IMR-90 (cell line): ENCODE measurements around the gene EMP1. TPM values are rescaled to one million over a fixed set of nuclear protein-coding genes. Genes with fewer than 3 reads are reported as not detected.

Source experiments
- ATAC-seq: fragments of 200-7000 bp; cut with Tn5 transposase; 2 replicates; pipeline ENCODE4 v1.9.1; 2020; ENCODE audit warnings: low read depth, mild to moderate bottlenecking, moderate library complexity
- BruUV-seq: library from RNA; stranded (reverse); fragments of 400-500 nt; replicated peaks from 2 replicates; lab custom pipeline; 2021; lab: Mats Ljungman, UMichigan
- CTCF ChIA-PET: fragments of 300-600 bp; formaldehyde crosslinking; extraction: SDS; loops from one replicate; lab custom pipeline; 2021; ENCODE audit warnings: antibody characterized with exemption; lab: Yijun Ruan, JAX
- POLR2A ChIA-PET: fragments of 300-600 bp; sonication (Branson Sonifier 250); formaldehyde crosslinking; loops from one replicate; lab custom pipeline; 2022; ENCODE audit warnings: antibody characterized with exemption; ENCODE audit not compliant: unreplicated experiment; lab: Charles Lee
- DNase-seq: peaks from one replicate; pipeline ENCODE4 v3.0.0; 2013
- H2AFZ ChIP-seq: replicated peaks from 2 replicates; pipeline ENCODE3; 2013; ENCODE audit warnings: low read length, mild to moderate bottlenecking; ENCODE audit not compliant: poor library complexity
- H2AK5ac ChIP-seq: 2 replicates; pipeline ENCODE4 v1.6.1; 2013; ENCODE audit warnings: low read depth, low read length, inconsistent platforms
- H2AK9ac ChIP-seq: replicated peaks from 2 replicates; pipeline ENCODE3; 2013; ENCODE audit warnings: mild to moderate bottlenecking, low read depth, low read length, moderate library complexity; ENCODE audit not compliant: poor library complexity
- H2BK120ac ChIP-seq: 2 replicates; pipeline ENCODE4 v1.6.1; 2013; ENCODE audit warnings: low read depth, low read length, inconsistent platforms
- H2BK15ac ChIP-seq: 3 replicates; pipeline ENCODE4 v1.6.1; 2013; ENCODE audit warnings: low read depth, low read length, inconsistent platforms
- H2BK20ac ChIP-seq: 2 replicates; pipeline ENCODE4 v1.6.1; 2013; ENCODE audit warnings: low read depth, mild to moderate bottlenecking, inconsistent platforms, low read length, moderate library complexity
- H2BK5ac ChIP-seq: 2 replicates; pipeline ENCODE4 v1.6.1; 2013; ENCODE audit warnings: mild to moderate bottlenecking, low read depth, low read length, inconsistent platforms; ENCODE audit not compliant: poor library complexity, severe bottlenecking
- H3K14ac ChIP-seq: replicated peaks from 2 replicates; pipeline ENCODE4 v1.6.1; 2013; ENCODE audit warnings: low read depth, low read length, inconsistent platforms
- H3K18ac ChIP-seq: 2 replicates; pipeline ENCODE4 v1.6.1; 2013; ENCODE audit warnings: low read depth, low read length, control low read depth
- H3K23ac ChIP-seq: 2 replicates; pipeline ENCODE4 v1.6.1; 2013; ENCODE audit warnings: low read depth, low read length, inconsistent platforms
- H3K27ac ChIP-seq: 2 replicates; pipeline ENCODE4 v1.5.1; 2013; ENCODE audit warnings: mild to moderate bottlenecking, control low read depth, low read length; ENCODE audit not compliant: insufficient read depth
- H3K27me3 ChIP-seq: 2 replicates; pipeline ENCODE4 v1.6.1; 2013; ENCODE audit warnings: low read length; ENCODE audit not compliant: control insufficient read depth, insufficient read depth
- H3K36me3 ChIP-seq: 2 replicates; pipeline ENCODE4 v1.6.1; 2013; ENCODE audit warnings: low read length, mixed read lengths; ENCODE audit not compliant: control insufficient read depth, insufficient read depth
- H3K4ac ChIP-seq: 2 replicates; pipeline ENCODE4 v1.6.1; 2013; ENCODE audit warnings: low read depth, low read length, inconsistent platforms
- H3K4me1 ChIP-seq: 2 replicates; pipeline ENCODE4 v1.6.1; 2013; ENCODE audit warnings: low read length, mixed read lengths; ENCODE audit not compliant: control insufficient read depth, insufficient read depth
- H3K4me2 ChIP-seq: 2 replicates; pipeline ENCODE4 v1.6.1; 2013; ENCODE audit warnings: low read depth, mild to moderate bottlenecking, control low read depth, low read length, moderate library complexity
- H3K4me3 ChIP-seq: 2 replicates; pipeline ENCODE4 v1.5.1; 2013; ENCODE audit warnings: low read depth, mild to moderate bottlenecking, control low read depth, low read length, moderate library complexity; ENCODE audit not compliant: insufficient read depth
- H3K56ac ChIP-seq: 2 replicates; pipeline ENCODE4 v1.6.1; 2013; ENCODE audit warnings: low read length, inconsistent platforms; ENCODE audit not compliant: insufficient read depth; ENCODE audit errors: extremely low read depth
- H3K79me1 ChIP-seq, 2 experiments: 2 replicates each; pipeline ENCODE4 v1.6.1; 2013; ENCODE audit warnings: low read length in 2 of 2, inconsistent platforms in 1 of 2, low read depth in 1 of 2
- H3K9ac ChIP-seq: 2 replicates; pipeline ENCODE4 v1.6.1; 2013; ENCODE audit warnings: low read depth, low read length, control low read depth
- H3K9me1 ChIP-seq: 2 replicates; pipeline ENCODE4 v1.6.1; 2013; ENCODE audit warnings: low read length, inconsistent platforms; ENCODE audit not compliant: insufficient read depth
- H3K9me3 ChIP-seq: 2 replicates; pipeline ENCODE4 v1.6.1; 2013; ENCODE audit warnings: low read length; ENCODE audit not compliant: control insufficient read depth, insufficient read depth
- H4K20me1 ChIP-seq: 2 replicates; pipeline ENCODE4 v1.6.1; 2013; ENCODE audit warnings: low read length, inconsistent platforms; ENCODE audit not compliant: insufficient read depth
- H4K5ac ChIP-seq: 2 replicates; pipeline ENCODE4 v1.6.1; 2013; ENCODE audit warnings: mild to moderate bottlenecking, low read depth, low read length, control low read depth
- H4K8ac ChIP-seq, 2 experiments: 2 replicates each; pipeline ENCODE4 v1.6.1; 2013; ENCODE audit warnings: low read depth in 2 of 2, low read length in 2 of 2, control low read depth in 1 of 2, inconsistent platforms in 1 of 2
- H4K91ac ChIP-seq: 2 replicates; pipeline ENCODE4 v1.6.1; 2013; ENCODE audit warnings: low read depth, low read length, inconsistent platforms; ENCODE audit not compliant: insufficient read depth
- CEBPB ChIP-seq: IDR thresholded peaks from 2 replicates; pipeline ENCODE4 v1.6.1; 2012; ENCODE audit warnings: low read depth, low read length, improper control_type of control experiment
- MAFK ChIP-seq: IDR thresholded peaks from 2 replicates; pipeline ENCODE4 v1.6.1; 2012; ENCODE audit warnings: low read depth, low read length, improper control_type of control experiment
- NFE2L2 ChIP-seq: fragments of 150-350 bp; IDR thresholded peaks from 2 replicates; pipeline ENCODE4 v1.6.1; 2016; ENCODE audit warnings: low read depth, mild to moderate bottlenecking, low read length
- POLR2A ChIP-seq: IDR thresholded peaks from 2 replicates; pipeline ENCODE4 v1.6.1; 2012; ENCODE audit warnings: mild to moderate bottlenecking, low read depth, low read length
- RAD21 ChIP-seq: IDR thresholded peaks from 2 replicates; pipeline ENCODE4 v1.6.1; 2012; ENCODE audit warnings: low read length, improper control_type of control experiment
- RFX5 ChIP-seq: IDR thresholded peaks from 2 replicates; pipeline ENCODE4 v1.8.0; 2012; ENCODE audit warnings: low read depth, mild to moderate bottlenecking, low read length, moderate library complexity
- WGBS, 2 experiments: methylation state at CpG; one replicate each; pipeline versions ENCODE4 v1.1.5 to v1.1.7; 2013; ENCODE audit warnings: missing lambda C conversion rate in 2 of 2; ENCODE audit not compliant: insufficient read length in 1 of 2; ENCODE audit errors: extremely low coverage in 2 of 2; 5-methylcytosine and 5-hydroxymethylcytosine counted together
- dilution Hi-C: fragments of 300-500 bp; cut with HindIII; formaldehyde crosslinking; loops from one replicate; pipeline ENCODE4 v1.14.3; 2018; ENCODE audit warnings: low sequenced_read_pairs; ENCODE audit not compliant: unreplicated experiment
- in situ Hi-C: fragments of 300-500 bp; cut with MboI; formaldehyde crosslinking; loops from 3 replicates; pipeline ENCODE4 v1.14.3; 2019; ENCODE audit warnings: low sequenced_read_pairs, inconsistent platforms, mixed read lengths
- intact Hi-C: fragments of 100-400 bp; cut with micrococcal nuclease; formaldehyde crosslinking; loops from 2 replicates; pipeline ENCODE4 v1.10.0; 2022
- polyA plus RNA-seq, 3 experiments: library from polyadenylated mRNA; depleted of rRNA; stranded (reverse); fragments of >200 nt; gene quantifications; 2 replicates each; pipeline ENCODE4 v1.2.3, GENCODE V29; 2012; ENCODE audit warnings: low replicate concordance in 1 of 3
- total RNA-seq: library from RNA; depleted of rRNA; stranded (reverse); fragments of >200 nt; gene quantifications from 2 replicates; pipeline ENCODE4 v1.2.3, GENCODE V29; 2012

EMP1 gene
- total and polyA plus RNA-seq, 2 of the 4 experiments (the other 2 are of a cell fraction), result 137 to 201 TPM

GRCh38 chr12:13154027-13154538 is 42.4 kb upstream of the EMP1 start:
- dilution Hi-C loops, result no loop called here
- no peaks in the 10 kb centered on the region for H3K36me3 ChIP-seq
- no peaks in the 10 kb centered on the region for H3K9me3 ChIP-seq
- H2AFZ ChIP-seq, result no peak overlapping the region
- H4K20me1 ChIP-seq, result no peaks in the 10 kb centered on the region
- CTCF ChIA-PET, result no interaction called here
- 0 out of 2 replicates have a peak overlapping the region, but pooled peaks have one; percentile 58 for H3K14ac ChIP-seq
- intact Hi-C loops, result no loop called here
- no peak overlapping the region for H4K91ac ChIP-seq
- H3K79me1 ChIP-seq, result no peaks in the 10 kb centered on the region
- peak overlapping the region; percentile 47; the same call in 1 of the 2 replicates for H2BK20ac ChIP-seq
- H4K8ac ChIP-seq, result no peak overlapping the region; a peak in 1 of 4 replicates
- H3K23ac ChIP-seq, result no peak overlapping the region
- peak; percentile 68 for ATAC-seq
- H3K18ac ChIP-seq, result peak overlapping the region; percentile 48; the same call in 1 of the 2 replicates
- H3K56ac ChIP-seq, result no peak overlapping the region
- no peak overlapping the region for H2BK15ac ChIP-seq
- H3K27ac ChIP-seq, result peak overlapping the region; percentile 24; the same call in 1 of the 2 replicates
- H3K9ac ChIP-seq, result no peak overlapping the region
- DNase-seq, result peak; percentile 50
- H3K4ac ChIP-seq, result no peak overlapping the region
- POLR2A ChIA-PET, result interaction anchor here (0.6 kb wide), 2 partner anchors 42 to 1149 kb away, joined by 3 read pairs; partner anchors contain the start of gene EMP1
- peak overlapping the region; percentile 75; the same call in 1 of the 2 replicates for H3K4me2 ChIP-seq
- no peak for TF ChIP-seq RAD21
- TF ChIP-seq POLR2A, result no peak
- TF ChIP-seq NFE2L2, result peak; percentile 50; the same call in 1 of the 2 replicates
- TF ChIP-seq CEBPB, result no peak
- peak; percentile 47; the same call in 1 of the 2 replicates for TF ChIP-seq MAFK
- TF ChIP-seq RFX5, result no peak
- BruUV-seq, result no TSS peak
- no peaks in the 10 kb centered on the region for H3K27me3 ChIP-seq
- peak overlapping the region; percentile 3 for H2BK5ac ChIP-seq
- no peak overlapping the region for H2AK5ac ChIP-seq
- in situ Hi-C loops, result no loop called here
- H4K5ac ChIP-seq, result peak overlapping the region; percentile 40; the same call in 1 of the 2 replicates
- no peaks in the 10 kb centered on the region for H3K9me1 ChIP-seq
- H2AK9ac ChIP-seq, result no peak overlapping the region
- no CpG with 5 or more reads among the region's 3 CpGs for WGBS, 2 experiments
- H3K4me1 ChIP-seq, result peaks cover 4% of the 10 kb centered on the region
- H3K4me3 ChIP-seq, result no peak overlapping the region
- H2BK120ac ChIP-seq, result peak overlapping the region; percentile 38; the same call in 1 of the 2 replicates
